SJSA1 (cell line): Measurements from ENCODE around the gene NFU1. TPM values are rescaled to one million over a fixed set of nuclear protein-coding genes. Genes with fewer than 3 reads are reported as not detected.
"Not testable (repeated sequence)": the region's sequence is repeated elsewhere in the genome, so short reads cannot be mapped to it uniquely, and the experiment has no call there.

Experiments used
- DNase-seq, 2 experiments: peaks; one replicate each; pipeline ENCODE4 v3.0.0-alpha.2; 2015 to 2020; ENCODE audit warnings: low spot score in 2 of 2, low read depth in 1 of 2
- H3K27ac ChIP-seq: fragments of 250-450 bp; sonication (Bioruptor Pico); 2 replicates; pipeline ENCODE4 v1.5.1; 2020; ENCODE audit warnings: mild to moderate bottlenecking, moderate library complexity
- H3K27me3 ChIP-seq: fragments of 250-450 bp; sonication (Bioruptor Pico); replicated peaks from 2 replicates; pipeline ENCODE4 v1.5.1; 2020; ENCODE audit warnings: mild to moderate bottlenecking, moderate library complexity
- H3K36me3 ChIP-seq: fragments of 250-450 bp; sonication (Bioruptor Pico); 2 replicates; pipeline ENCODE4 v1.5.1; 2020; ENCODE audit warnings: mild to moderate bottlenecking
- H3K4me1 ChIP-seq: fragments of 250-450 bp; sonication (Bioruptor Pico); replicated peaks from 2 replicates; pipeline ENCODE4 v1.6.1; 2021; ENCODE audit warnings: mild to moderate bottlenecking
- H3K4me3 ChIP-seq: fragments of 250-450 bp; sonication (Bioruptor Pico); 2 replicates; pipeline ENCODE4 v1.5.1; 2020; ENCODE audit warnings: mild to moderate bottlenecking
- H3K9me3 ChIP-seq: fragments of 250-450 bp; sonication (Bioruptor Pico); replicated peaks from 2 replicates; pipeline ENCODE4 v1.5.1; 2020; ENCODE audit warnings: mild to moderate bottlenecking
- total RNA-seq: library from RNA; depleted of rRNA; stranded (reverse); fragments of >200 nt; shearing (Covaris generic); gene quantifications from 2 replicates; pipeline ENCODE4 v1.2.3, GENCODE V29; 2014; rRNA removed

Gene NFU1
- total RNA-seq, 1 experiment from 2014 or later: 51.2 TPM

DNA sequence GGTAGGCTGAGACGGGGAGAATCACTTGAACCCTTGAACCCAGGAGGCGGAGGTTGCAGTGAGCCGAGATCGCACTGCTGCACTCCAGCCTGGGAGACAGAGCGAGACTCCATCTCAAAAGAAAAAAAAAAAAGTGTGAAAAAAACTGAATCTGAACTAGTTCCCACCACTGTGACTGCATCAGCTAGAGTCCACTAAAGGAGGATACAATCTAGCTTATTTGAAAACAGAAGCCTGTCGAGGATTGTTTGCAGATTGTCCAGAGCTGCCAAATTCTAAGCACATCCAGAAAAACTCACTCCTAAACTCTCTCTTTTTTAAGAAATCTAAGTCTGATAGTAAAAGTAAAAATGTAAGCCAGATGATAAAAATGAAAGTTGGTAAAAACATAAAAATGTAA, 60.8 kb downstream of the NFU1 start:
- Histone ChIP-seq H3K4me3 (no peak overlapping the region), H3K36me3 (peaks cover 41% of the 10 kb centered on the region), H3K4me1 (peaks cover 14% of the 10 kb centered on the region), H3K9me3 (no peaks in the 10 kb centered on the region), H3K27ac (no peak overlapping the region), H3K27me3 (no peaks in the 10 kb centered on the region)
- no peak for DNase-seq

DNA sequence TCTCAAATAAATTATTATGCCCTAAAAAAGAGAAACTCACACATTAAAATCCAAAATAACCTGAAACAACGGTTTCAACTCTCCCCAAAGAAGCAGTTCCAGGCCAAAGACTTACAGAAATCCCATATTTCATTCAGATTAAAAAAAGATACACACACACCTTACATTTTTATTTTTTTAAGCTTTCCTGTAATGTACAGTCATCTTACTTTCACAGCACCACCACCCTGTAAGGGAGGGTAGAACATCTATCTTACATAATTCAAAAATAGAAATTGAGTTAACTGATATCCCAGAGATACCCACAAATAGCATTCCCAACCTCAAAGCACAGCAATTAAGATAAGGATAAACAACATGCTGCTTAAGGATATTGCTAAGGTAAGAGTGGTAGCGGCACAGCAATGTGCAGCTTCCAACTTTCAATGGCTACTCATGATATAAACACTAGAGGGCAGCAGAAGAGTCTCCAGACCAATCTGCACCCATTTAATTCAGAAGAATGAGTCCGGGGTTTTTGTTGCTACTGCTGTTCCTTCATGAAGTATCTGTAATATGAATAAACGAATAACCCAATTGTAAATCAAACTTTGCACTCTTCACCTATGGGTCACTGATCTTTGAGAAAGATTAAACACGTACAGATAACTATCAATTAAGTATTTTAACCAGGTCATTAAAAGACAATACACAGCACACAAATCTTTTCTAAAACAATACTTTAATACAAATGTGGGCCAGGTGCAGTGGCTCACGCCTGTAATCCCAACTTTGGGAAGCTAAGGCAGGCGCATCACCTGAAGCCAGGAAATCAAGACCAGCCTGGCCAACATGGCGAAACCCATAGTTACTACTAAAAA, 61.5 kb downstream of the NFU1 start:
- peaks cover 9% of the 10 kb centered on the region for H3K4me1 ChIP-seq

DNA sequence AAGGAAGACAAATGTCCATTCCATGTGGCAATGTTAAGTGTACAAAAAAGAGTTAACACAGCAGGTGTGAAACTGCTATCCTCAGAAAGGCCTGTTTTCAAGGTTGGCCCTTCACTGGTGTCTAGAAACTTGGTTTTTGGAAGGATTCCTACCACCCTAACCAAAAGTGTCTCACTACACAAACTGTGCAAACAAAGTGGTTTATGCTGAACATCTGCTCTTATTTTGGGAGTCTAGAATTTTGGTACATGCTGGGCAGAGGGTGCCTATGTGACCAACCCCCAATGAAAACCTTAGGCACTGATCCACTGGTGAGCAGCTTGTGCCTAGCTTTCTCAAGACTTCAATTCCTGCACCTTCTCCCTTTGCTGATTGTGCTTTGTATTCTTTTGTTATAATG, 64.5 kb downstream of the NFU1 start:
- Histone ChIP-seq H3K27ac (no peak overlapping the region), H3K9me3 (no peaks in the 10 kb centered on the region), H3K36me3 (peaks cover 64% of the 10 kb centered on the region), H3K27me3 (no peaks in the 10 kb centered on the region), H3K4me1 (peaks cover 9% of the 10 kb centered on the region), H3K4me3 (no peak overlapping the region)
- DNase-seq: no peak

More for the DNA sequence above, 61.5 kb downstream of the NFU1 start:
- Histone ChIP-seq H3K27ac (no peak overlapping the region), H3K27me3 (no peaks in the 10 kb centered on the region), H3K36me3 (peaks cover 43% of the 10 kb centered on the region), H3K9me3 (no peaks in the 10 kb centered on the region), H3K4me3 (no peak overlapping the region)
- DNase-seq: no peak

DNA sequence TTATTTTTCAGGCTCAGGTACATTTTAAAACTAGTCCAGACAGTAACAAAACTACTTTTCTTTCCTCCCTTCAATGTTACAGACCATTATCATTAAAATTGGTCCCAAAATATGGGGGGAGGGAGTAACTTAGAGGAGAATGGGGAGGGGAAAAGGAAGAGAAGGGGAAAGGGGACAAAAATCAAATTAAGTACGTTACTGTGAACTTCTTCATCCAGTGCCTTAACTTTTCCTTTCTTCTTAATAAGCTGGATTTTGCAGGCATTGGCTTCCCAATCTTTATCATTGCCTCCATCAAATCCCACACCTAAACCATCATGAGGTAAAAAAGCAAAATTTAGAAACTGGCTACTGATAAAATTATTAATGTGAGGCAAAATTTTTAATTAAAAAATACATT, 67.4 kb downstream of the NFU1 start:
- Histone ChIP-seq H3K4me3 (no peak overlapping the region), H3K9me3 (no peaks in the 10 kb centered on the region), H3K36me3 (peaks cover 83% of the 10 kb centered on the region), H3K27me3 (no peaks in the 10 kb centered on the region), H3K4me1 (peaks cover 9% of the 10 kb centered on the region), H3K27ac (no peak overlapping the region)
- DNase-seq: no peak

DNA sequence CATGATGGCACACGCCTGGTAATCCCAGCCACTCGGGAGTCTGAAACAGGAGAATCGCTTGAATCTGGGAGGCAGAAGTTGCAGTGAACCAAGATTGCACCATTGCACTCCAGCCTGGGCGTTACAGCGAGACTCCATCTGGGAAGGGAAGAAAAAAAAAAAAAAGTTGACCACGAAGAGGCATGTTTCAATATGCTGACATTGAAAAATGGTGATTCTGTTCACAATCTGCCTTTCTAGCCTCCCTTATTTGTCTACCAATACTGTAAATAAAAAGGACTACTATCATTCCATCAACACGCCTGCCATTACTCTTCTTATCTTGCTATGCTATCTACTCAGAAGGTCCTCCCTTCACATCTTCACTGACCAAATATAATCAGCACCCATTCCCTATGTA, 68.6 kb downstream of the NFU1 start:
- no peaks in the 10 kb centered on the region for H3K9me3 ChIP-seq

DNA sequence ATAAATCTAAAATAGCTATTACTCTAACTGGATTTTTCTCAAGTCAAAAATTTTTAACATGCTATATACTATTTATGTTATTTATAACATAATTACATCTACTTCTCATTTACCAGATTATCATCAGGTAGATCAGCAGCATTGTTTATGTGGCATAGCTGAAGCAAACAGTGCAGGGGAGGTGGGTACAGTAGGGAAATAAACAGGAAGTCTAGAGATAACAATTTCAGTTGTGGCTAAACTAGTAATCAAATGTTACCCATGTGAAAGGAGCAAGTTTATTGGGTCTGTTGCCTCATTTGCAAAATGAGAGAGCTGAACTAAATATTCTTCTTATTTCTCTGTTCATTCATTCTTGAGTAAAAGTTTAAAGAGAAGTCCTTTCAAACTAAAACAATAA, 77.9 kb downstream of the NFU1 start:
- Histone ChIP-seq H3K4me3 (no peak overlapping the region), H3K27me3 (no peaks in the 10 kb centered on the region), H3K36me3 (peaks cover 90% of the 10 kb centered on the region), H3K4me1 (no peaks in the 10 kb centered on the region), H3K27ac (no peak overlapping the region), H3K9me3 (no peaks in the 10 kb centered on the region)
- no peak for DNase-seq

More for the DNA sequence above, 68.6 kb downstream of the NFU1 start:
- Histone ChIP-seq H3K4me1 (peaks cover 9% of the 10 kb centered on the region), H3K27ac (no peak overlapping the region), H3K36me3 (peaks cover 89% of the 10 kb centered on the region), H3K27me3 (no peaks in the 10 kb centered on the region), H3K4me3 (no peak overlapping the region)
- DNase-seq: no peak

DNA sequence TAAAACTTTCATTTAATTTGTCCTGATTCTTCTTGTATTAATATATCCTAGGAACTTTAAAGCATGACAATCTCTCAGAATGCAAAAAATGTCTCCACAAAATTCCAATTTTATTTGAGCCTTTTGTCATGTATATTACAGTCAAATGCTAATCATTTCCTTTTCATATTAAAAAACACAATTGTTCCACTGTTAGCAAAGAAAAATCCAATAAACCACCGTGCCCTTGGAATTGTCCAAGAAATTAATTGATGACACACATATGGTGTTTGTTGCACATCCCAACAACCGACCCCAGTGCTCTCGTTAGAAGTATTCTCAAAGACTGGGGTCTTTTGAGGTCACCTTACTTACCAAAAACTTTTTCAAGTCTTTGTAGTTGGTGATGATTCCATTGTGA, 78.3 kb downstream of the NFU1 start:
- Histone ChIP-seq H3K27me3 (no peaks in the 10 kb centered on the region), H3K4me3 (no peak overlapping the region), H3K36me3 (peaks cover 91% of the 10 kb centered on the region), H3K9me3 (no peaks in the 10 kb centered on the region), H3K27ac (no peak overlapping the region), H3K4me1 (no peaks in the 10 kb centered on the region)
- no peak for DNase-seq

DNA sequence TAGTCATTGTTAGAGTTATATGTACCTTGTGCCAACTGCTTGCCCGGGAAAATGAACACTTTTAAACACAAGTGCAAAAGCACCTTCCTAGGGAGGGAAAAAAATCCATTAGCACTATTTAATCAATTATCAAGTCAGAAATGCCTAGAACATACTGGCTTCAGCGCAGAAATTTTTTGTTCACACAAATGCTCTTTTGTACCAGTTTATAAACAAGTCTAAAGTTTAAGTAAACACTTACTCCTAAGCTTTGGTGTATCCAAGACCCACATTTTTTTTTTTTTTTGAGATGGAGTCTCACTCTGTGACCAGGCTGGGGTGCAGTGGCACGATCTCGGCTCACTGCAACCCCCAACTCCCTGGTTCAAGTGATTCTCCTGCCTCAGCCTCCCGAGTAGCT, 80.8 kb downstream of the NFU1 start:
- no peak for DNase-seq
- no peaks in the 10 kb centered on the region for H3K27me3 ChIP-seq
- peaks cover 89% of the 10 kb centered on the region for H3K36me3 ChIP-seq
- no peaks in the 10 kb centered on the region for H3K9me3 ChIP-seq
- H3K4me1 ChIP-seq: no peaks in the 10 kb centered on the region
- no peak overlapping the region for H3K4me3 ChIP-seq
- no peak overlapping the region for H3K27ac ChIP-seq

DNA sequence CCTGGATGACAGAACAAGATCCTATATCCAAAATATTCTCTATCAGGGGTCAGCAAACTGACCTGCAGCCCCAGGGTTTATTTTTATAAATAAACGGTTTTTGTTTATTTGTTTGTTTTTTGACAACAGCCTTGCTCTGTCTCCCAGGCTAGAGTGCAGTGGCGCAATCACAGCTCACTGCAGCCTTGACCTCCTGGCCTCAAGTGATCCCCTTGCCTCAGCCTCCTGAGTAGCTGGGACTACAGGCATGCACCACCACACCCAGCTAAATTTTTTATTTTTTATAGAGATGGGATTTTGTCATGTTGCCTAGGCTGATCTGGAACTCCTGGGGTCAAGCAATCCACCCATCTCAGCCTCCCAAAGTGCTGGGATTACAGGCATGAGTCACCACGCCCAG, 82.3 kb downstream of the NFU1 start:
- DNase-seq, H3K9me3 ChIP-seq: not testable (repeated sequence)
- peaks cover 89% of the 10 kb centered on the region for H3K36me3 ChIP-seq

DNA sequence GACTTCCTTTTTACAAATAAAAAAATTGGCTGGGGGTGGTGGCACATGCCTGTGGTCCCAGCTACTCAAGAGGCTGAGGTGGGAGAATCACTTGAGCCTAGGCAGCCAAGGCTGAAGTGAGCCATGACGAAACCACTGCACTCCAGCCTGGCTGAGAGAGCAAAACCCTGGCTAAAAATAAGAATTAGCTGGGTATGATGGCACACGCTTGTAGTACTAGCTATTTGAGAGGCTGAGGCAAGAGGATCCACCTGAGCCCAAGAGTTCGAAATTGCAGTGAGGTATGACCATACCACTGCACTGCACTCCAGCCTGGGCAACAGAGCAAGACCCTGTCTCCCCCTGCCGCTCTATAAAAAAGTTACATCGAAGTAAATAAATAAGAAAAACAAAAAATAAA, 83.9 kb downstream of the NFU1 start:
- H3K4me1 ChIP-seq: no peaks in the 10 kb centered on the region
- no peaks in the 10 kb centered on the region for H3K27me3 ChIP-seq
- no peak overlapping the region for H3K4me3 ChIP-seq
- peaks cover 89% of the 10 kb centered on the region for H3K36me3 ChIP-seq
- DNase-seq: no peak
- no peak overlapping the region for H3K27ac ChIP-seq
- H3K9me3 ChIP-seq: no peaks in the 10 kb centered on the region

More for the DNA sequence above, 82.3 kb downstream of the NFU1 start:
- not testable (repeated sequence) for H3K27me3 ChIP-seq, H3K4me1 ChIP-seq, H3K27ac ChIP-seq, H3K4me3 ChIP-seq

DNA sequence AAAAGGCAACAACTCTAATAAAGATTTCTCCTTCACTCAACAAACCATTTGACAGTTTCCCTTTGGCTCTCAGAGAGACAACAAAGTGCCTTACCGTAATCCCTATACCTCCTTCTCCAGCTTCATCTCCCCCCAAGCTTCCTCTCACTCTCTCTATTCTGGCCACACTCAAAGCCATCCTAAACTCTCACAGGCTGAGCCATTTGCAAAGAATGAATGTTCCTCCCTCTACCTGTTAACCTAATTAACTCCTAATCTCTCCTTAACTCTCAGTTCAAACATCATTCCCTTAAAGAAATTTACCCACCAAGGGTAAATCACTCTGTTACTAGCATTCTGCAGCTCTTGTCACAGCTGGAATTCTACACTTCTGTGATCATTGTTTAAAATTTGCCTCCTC, 88.5 kb downstream of the NFU1 start:
- Histone ChIP-seq H3K9me3 (no peaks in the 10 kb centered on the region), H3K4me1 (no peaks in the 10 kb centered on the region), H3K4me3 (no peak overlapping the region), H3K36me3 (peaks cover 91% of the 10 kb centered on the region), H3K27me3 (no peaks in the 10 kb centered on the region), H3K27ac (no peak overlapping the region)
- DNase-seq: no peak

Other genes starting within 250 kb of the NFU1 start
- gene GFPT1, start 50.2 kb downstream of the NFU1 start, total RNA-seq: 37.0 and 38.4 TPM in 2 replicates
- gene AAK1, start 206.3 kb upstream of the NFU1 start, total RNA-seq: 83.8 and 84.9 TPM in 2 replicates